ENCODE data around the gene CD6. TPM values are rescaled to one million over a fixed set of nuclear protein-coding genes. Genes with fewer than 3 reads are reported as not detected.

Gene CD6
- polyA plus RNA-seq, 2 of the 4 experiments (the other 2 are of a cell fraction), result 0.06 TPM

DNA sequence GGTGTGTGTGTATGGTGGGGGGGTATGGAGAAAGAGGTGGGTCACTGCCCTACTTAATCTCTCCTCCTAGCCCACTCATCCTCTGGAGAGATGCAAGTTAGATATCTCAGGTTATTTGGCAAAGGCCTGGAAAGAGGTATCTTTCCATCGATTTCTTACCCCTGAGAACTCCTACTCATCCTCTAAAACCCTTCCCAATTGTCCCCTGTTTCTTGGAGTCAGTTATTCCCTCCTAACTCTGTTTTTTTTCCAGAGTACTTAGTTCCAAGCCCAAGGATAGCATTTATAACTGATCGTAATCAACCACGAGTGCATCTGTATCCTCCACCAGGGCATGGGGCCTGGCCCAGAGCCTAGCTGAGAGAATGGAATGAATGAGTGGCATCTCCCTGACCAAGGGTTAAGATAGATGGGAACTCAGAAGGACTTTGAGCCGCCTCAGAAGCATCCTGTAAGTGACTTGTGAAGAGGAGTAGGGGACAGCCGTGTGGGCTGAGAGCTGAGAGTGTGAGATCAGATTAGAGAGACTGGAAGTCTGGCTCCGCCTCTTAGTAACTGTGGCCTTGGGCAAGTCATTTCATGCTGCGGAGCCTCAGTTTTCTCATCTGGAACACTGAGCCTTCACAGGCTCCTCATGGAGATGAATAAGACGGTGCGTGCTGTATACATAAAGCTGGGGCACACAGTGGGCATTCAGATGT lies 16.2 kb downstream of the CD6 start:
- no peak for TF ChIP-seq JUN (IDR thresholded peaks at IDR 0.05)
- TF ChIP-seq EHMT2 (IDR thresholded peaks at IDR 0.05; ENCODE audit: low read depth), result no peak
- TF ChIP-seq RFX5 (IDR thresholded peaks at IDR 0.05), result no peak
- no peak for TF ChIP-seq GATA3 (IDR thresholded peaks at IDR 0.05; ENCODE audit: borderline replicate concordance)
- no peak for TF ChIP-seq HOXA7 (CRISPR knock-in tag; IDR thresholded peaks at IDR 0.05)
- TF ChIP-seq ESRRA (IDR thresholded peaks at IDR 0.05; ENCODE audit: borderline replicate concordance, low read length), result no peak
- TF ChIP-seq HOXB5 (CRISPR knock-in tag; IDR thresholded peaks at IDR 0.05), result no peak
- no peak for TF ChIP-seq ZSCAN20 (CRISPR knock-in tag; IDR thresholded peaks at IDR 0.05)
- TF ChIP-seq, protein P1, sequence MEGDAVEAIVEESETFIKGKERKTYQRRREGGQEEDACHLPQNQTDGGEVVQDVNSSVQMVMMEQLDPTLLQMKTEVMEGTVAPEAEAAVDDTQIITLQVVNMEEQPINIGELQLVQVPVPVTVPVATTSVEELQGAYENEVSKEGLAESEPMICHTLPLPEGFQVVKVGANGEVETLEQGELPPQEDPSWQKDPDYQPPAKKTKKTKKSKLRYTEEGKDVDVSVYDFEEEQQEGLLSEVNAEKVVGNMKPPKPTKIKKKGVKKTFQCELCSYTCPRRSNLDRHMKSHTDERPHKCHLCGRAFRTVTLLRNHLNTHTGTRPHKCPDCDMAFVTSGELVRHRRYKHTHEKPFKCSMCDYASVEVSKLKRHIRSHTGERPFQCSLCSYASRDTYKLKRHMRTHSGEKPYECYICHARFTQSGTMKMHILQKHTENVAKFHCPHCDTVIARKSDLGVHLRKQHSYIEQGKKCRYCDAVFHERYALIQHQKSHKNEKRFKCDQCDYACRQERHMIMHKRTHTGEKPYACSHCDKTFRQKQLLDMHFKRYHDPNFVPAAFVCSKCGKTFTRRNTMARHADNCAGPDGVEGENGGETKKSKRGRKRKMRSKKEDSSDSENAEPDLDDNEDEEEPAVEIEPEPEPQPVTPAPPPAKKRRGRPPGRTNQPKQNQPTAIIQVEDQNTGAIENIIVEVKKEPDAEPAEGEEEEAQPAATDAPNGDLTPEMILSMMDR (IDR thresholded peaks at IDR 0.05), result no peak
- TF ChIP-seq ZFP36 (IDR thresholded peaks at IDR 0.05; ENCODE audit: borderline replicate concordance, partially characterized antibody), result no peak
- TF ChIP-seq FOSB (CRISPR knock-in tag; IDR thresholded peaks at IDR 0.05), result no peak
- H3K4me1 ChIP-seq, result peaks cover 6% of the 10 kb centered on the region; the same call in 1 of the 3 replicates
- H3K4me2 ChIP-seq, result no peak overlapping the region
- POLR2A ChIA-PET, result no interaction called here
- CTCF ChIA-PET, result interaction anchor here (0.6 to 0.9 kb wide), 2 partner anchors 9 to 11 kb away, joined by 3 to 6 read pairs; no protein-coding TSS in a partner anchor
- no peak overlapping the region for H3K27ac ChIP-seq
- WGBS (ENCODE audit: missing lambda C conversion rate), result 61% methylated on average over 9 of the region's 9 CpGs
- no peak overlapping the region for H3K4me3 ChIP-seq
- no peak for DNase-seq (ENCODE audit: low read depth in 1 of 2, low spot score in 1 of 2)
- FAIRE-seq, result no peak
- no peaks in the 10 kb centered on the region for H3K9me3 ChIP-seq
- ATAC-seq, result no peak

DNA sequence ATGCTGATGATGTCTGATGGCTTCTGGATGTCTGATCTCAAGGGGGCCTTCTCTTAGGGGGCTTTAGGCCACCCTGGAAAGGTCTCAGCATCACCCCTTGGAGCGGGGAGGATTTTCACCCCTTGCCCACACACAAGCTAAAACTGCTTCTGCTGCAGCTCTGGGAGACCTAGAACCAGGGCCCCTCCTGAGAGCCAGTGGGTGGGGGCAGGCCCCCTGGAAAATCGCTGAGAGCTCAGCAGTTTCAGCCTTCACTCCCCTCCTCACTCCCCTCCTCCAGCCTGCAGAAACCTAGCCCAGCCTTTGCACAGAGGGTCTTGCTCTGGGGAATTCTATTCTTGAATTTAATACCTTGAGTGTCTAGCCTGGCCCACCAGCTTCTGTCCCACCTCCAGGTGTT lies 17.2 kb downstream of the CD6 start:
- POLR2A ChIA-PET, result no interaction called here
- ATAC-seq, result no peak
- no peak for FAIRE-seq
- no peak for DNase-seq (ENCODE audit: low read depth in 1 of 2, low spot score in 1 of 2)
- CTCF ChIA-PET, result interaction anchor here (0.9 kb wide), 1 partner anchor 9 kb away, joined by 6 read pairs; no protein-coding TSS in a partner anchor
- Histone ChIP-seq H3K27ac (no peak overlapping the region), H3K9me3 (no peaks in the 10 kb centered on the region), H3K4me3 (no peak overlapping the region), H3K4me1 (peaks cover 6% of the 10 kb centered on the region; the same call in 1 of the 3 replicates), H3K4me2 (no peak overlapping the region)
- TF ChIP-seq RCOR1 (IDR thresholded peaks at IDR 0.05; ENCODE audit: low read depth, low read length), result no peak
- TF ChIP-seq CHD2 (IDR thresholded peaks at IDR 0.05; ENCODE audit: low read length, partially characterized antibody), result no peak
- TF ChIP-seq SREBF2 (IDR thresholded peaks at IDR 0.05), result no peak
- no peak for TF ChIP-seq EHF (CRISPR knock-in tag; IDR thresholded peaks at IDR 0.05)
- no peak for TF ChIP-seq CBX2 (IDR thresholded peaks at IDR 0.05; ENCODE audit: borderline replicate concordance, low read depth)
- 0% methylated on average over 2 of the region's 2 CpGs for WGBS (ENCODE audit: missing lambda C conversion rate)

- Histone ChIP-seq H3K4me1 (peaks cover 6% of the 10 kb centered on the region; the same call in 1 of the 3 replicates), H3K4me3 (no peak overlapping the region), H3K27ac (no peak overlapping the region), H3K9me3 (no peaks in the 10 kb centered on the region), H3K4me2 (no peak overlapping the region)
- ATAC-seq (peak in 1 of 2 experiments; percentile 16; a peak in 1 of 6 replicates), FAIRE-seq (no peak), DNase-seq (ENCODE audit: low read depth in 1 of 2, low spot score in 1 of 2) (no peak)
- POLR2A ChIA-PET, result no interaction called here
- CTCF ChIA-PET, result no interaction called here
- 51% methylated on average over 12 of the region's 12 CpGs for WGBS (ENCODE audit: missing lambda C conversion rate)
- TF ChIP-seq CBX8 (IDR thresholded peaks at IDR 0.05), result no peak
- no peak for TF ChIP-seq JUN (IDR thresholded peaks at IDR 0.05)
- TF ChIP-seq, protein P2, sequence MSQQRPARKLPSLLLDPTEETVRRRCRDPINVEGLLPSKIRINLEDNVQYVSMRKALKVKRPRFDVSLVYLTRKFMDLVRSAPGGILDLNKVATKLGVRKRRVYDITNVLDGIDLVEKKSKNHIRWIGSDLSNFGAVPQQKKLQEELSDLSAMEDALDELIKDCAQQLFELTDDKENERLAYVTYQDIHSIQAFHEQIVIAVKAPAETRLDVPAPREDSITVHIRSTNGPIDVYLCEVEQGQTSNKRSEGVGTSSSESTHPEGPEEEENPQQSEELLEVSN (IDR thresholded peaks at IDR 0.05; ENCODE audit: borderline replicate concordance, low read depth), result no peak
- TF ChIP-seq BHLHE40 (IDR thresholded peaks at IDR 0.05; ENCODE audit: low read depth, low read length), result no peak
- TF ChIP-seq JUNB (IDR thresholded peaks at IDR 0.05), result no peak
- no peak for TF ChIP-seq PHF8 (IDR thresholded peaks at IDR 0.05; ENCODE audit: borderline replicate concordance, low read depth)
- TF ChIP-seq KDM5A (IDR thresholded peaks at IDR 0.05), result no peak
- TF ChIP-seq ATOH8 (CRISPR knock-in tag; IDR thresholded peaks at IDR 0.05; ENCODE audit: low read depth), result no peak
- TF ChIP-seq, protein P3, sequence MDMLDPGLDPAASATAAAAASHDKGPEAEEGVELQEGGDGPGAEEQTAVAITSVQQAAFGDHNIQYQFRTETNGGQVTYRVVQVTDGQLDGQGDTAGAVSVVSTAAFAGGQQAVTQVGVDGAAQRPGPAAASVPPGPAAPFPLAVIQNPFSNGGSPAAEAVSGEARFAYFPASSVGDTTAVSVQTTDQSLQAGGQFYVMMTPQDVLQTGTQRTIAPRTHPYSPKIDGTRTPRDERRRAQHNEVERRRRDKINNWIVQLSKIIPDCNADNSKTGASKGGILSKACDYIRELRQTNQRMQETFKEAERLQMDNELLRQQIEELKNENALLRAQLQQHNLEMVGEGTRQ (IDR thresholded peaks at IDR 0.05), result no peak
- TF ChIP-seq POLR2A (IDR thresholded peaks at IDR 0.05; ENCODE audit: low read length), result no peak
Measured at GRCh38 chr11:60989093-60989650, 17.7 kb downstream of the CD6 start.
